BJ (cell line): ENCODE data around the gene PCNX2. TPM values are rescaled to one million over a fixed set of nuclear protein-coding genes. Genes with fewer than 3 reads are reported as not detected.

Source experiments
- CTCF ChIA-PET: fragments of 350-600 bp; formaldehyde crosslinking; extraction: SDS; loops from one replicate; lab custom pipeline; 2021; ENCODE audit warnings: antibody characterized with exemption, inconsistent platforms; lab: Yijun Ruan, JAX
- POLR2A ChIA-PET: fragments of 300-600 bp; sonication (Branson Sonifier 250); formaldehyde crosslinking; extraction: SDS; loops from one replicate; lab custom pipeline; 2021; ENCODE audit warnings: antibody characterized with exemption; lab: Charles Lee
- DNase-seq: peaks from one replicate; pipeline ENCODE4 v3.0.0-alpha.2; 2011; ENCODE audit warnings: low read depth
- H3K27me3 ChIP-seq: 2 replicates; pipeline ENCODE4 v1.6.0; 2011; ENCODE audit warnings: low read length; ENCODE audit not compliant: control insufficient read depth, insufficient read depth
- H3K36me3 ChIP-seq: 2 replicates; pipeline ENCODE4 v1.5.1; 2011; ENCODE audit warnings: low read length; ENCODE audit not compliant: control insufficient read depth, insufficient read depth
- H3K4me3 ChIP-seq: 2 replicates; pipeline ENCODE4 v1.5.1; 2011; ENCODE audit warnings: low read depth, mild to moderate bottlenecking, control low read depth, low read length
- CTCF ChIP-seq: IDR thresholded peaks from 2 replicates; pipeline ENCODE4 v1.5.1; 2011; ENCODE audit warnings: low read depth, mild to moderate bottlenecking, control low read depth, inconsistent platforms, low read length, moderate library complexity; ENCODE audit not compliant: insufficient read depth
- polyA plus RNA-seq: library from polyadenylated mRNA; depleted of rRNA; stranded (reverse); fragments of >200 nt; gene quantifications from 2 replicates; pipeline ENCODE4 v1.2.3, GENCODE V29; 2011

Gene PCNX2
- polyA plus RNA-seq, 1 experiment: 10.1 TPM

DNA sequence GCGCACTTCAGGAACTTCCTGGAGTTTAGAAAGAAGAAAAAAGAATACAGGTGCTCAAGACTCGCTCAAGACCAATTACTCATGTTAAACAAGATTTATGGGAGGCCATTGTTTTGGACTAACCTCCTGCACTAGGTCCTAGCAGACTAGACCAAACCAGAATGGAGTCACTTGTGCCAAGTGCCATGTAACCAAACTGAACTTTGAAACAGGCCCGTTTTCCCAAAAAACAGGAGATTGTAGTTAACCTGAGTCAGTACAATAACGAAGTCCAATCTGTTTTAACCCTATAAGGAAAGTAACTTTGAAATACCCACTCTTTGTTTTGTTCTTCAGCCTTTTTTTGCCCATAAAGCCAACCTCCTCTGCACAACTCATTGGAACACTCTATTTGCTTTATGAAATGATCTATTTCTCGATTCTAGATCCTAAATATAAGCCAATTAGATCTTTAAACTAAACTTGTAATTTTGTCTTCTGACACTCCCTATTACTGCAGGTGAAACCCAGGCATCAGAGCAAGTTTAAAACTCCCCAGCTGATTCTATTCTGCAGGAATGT, 345.8 kb downstream of the PCNX2 start:
- ChIA-PET CTCF (no interaction called here), POLR2A (no interaction called here)
- Histone ChIP-seq H3K4me3 (peak overlapping the region; percentile 86), H3K27me3 (no peaks in the 10 kb centered on the region; the same call in 1 of the 2 replicates), H3K36me3 (no peaks in the 10 kb centered on the region)
- no peak for DNase-seq
- no peak for TF ChIP-seq CTCF

DNA sequence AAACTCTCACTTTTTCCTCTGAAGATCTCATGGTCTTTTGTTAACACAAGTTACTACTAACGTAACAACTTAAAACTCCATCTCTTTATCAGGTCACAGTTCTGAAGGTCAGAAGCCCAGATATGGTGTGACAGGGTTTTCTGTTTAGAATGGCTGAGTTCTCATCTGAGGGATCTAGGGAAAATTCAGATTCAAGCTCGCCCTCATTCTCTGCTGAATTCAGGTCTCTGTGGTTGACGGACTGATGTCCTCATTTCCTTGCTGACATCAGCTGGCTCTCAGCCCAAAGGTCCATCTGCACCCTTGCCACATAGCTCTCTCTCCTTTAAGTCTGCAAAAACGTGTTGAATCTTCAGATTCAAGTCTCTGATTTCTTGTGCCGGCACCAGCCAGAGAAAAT, 351.2 kb downstream of the PCNX2 start:
- POLR2A ChIA-PET: no interaction called here
- no peak for TF ChIP-seq CTCF
- H3K4me3 ChIP-seq: no peak overlapping the region
- CTCF ChIA-PET: interaction anchor here (0.7 to 1.5 kb wide), 3 partner anchors 9 to 1739 kb away, joined by 3 read pairs; no protein-coding TSS in a partner anchor
- no peaks in the 10 kb centered on the region for H3K36me3 ChIP-seq
- DNase-seq: no peak
- H3K27me3 ChIP-seq: no peaks in the 10 kb centered on the region; the same call in 1 of the 2 replicates

DNA sequence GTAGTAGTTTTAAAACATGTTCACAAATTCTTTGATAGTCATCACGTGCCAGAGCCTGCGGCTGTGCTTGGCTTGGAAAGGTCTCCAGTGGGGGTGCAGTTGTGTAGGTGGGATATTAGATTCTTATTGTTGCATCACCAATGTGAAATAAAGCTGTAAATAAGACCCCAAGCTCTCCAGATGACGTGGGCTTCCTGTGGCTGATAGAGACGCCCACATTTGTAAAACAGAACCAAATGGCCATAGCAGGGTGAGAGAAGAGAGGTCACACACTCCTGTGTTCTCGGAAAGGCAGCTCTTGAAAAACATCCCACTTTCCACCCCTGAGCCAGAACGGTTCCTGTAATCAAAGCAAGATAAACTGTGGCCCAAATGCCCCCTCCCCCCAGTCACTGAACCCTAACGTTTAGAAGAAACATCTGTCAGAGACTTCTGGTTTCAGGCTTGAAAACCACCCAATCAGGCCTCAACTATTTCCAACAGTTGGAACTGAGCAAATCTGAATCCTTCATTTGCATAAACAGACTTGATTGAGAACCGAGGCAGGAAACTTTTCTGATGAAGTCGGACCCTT, 351.8 kb downstream of the PCNX2 start:
- DNase-seq: no peak
- CTCF ChIA-PET: interaction anchor here (0.7 to 1.5 kb wide), 4 partner anchors 9 to 1738 kb away, joined by 3 read pairs; no protein-coding TSS in a partner anchor
- H3K36me3 ChIP-seq: no peaks in the 10 kb centered on the region
- TF ChIP-seq CTCF: no peak
- H3K27me3 ChIP-seq: no peaks in the 10 kb centered on the region; the same call in 1 of the 2 replicates
- H3K4me3 ChIP-seq: no peak overlapping the region
- POLR2A ChIA-PET: no interaction called here

DNA sequence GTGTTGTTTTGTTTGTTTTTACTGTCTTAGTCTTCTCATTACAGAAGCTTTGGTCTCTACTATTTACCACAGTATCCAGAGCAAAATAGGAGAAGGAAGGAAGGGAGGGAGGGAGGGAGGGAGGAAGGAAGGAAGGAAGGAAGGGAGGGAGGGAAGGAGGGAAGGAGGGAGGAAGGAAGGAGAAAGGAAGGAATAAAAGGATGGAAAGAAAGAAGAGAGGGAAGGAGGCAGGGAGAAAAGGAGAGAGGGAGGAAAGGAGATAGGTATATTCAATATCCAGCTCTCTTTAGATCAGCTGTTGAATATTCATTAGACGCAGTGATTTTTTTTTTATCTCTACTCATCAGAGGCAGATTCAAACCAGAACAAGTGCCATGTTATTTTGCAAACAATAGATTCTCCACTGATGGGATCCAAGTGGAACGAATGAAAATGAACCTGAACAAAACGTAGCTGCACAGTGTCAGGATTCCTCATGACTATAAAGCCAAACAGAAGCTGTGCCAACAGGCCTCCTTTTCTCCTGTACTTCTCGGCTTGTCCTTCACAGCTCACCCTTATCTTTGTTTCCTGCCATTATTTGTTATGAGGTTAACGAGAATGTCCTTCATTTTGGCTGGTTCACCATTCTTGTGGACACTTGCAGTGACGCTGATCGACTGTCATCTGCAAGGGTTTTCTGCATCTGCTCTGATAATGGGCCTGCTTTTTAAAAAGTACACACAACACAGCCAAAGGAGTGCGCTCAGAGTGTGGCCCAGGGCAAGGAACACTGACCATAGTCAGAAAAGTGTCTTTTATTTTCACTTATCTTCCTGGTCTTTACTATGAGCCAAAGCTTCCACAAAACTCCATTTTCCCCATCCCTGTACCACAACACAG, 352.9 kb downstream of the PCNX2 start:
- DNase-seq: no peak
- H3K4me3 ChIP-seq: no peak overlapping the region
- POLR2A ChIA-PET: interaction anchor here (0.6 kb wide), 1 partner anchor 15 kb away, joined by 3 read pairs; no protein-coding TSS in a partner anchor
- H3K27me3 ChIP-seq: no peaks in the 10 kb centered on the region; the same call in 1 of the 2 replicates
- no peak for TF ChIP-seq CTCF
- CTCF ChIA-PET: no interaction called here
- no peaks in the 10 kb centered on the region for H3K36me3 ChIP-seq

GRCh38 chr1:232940262-232940661, 355.3 kb downstream of the PCNX2 start:
- CTCF ChIA-PET: no interaction called here
- POLR2A ChIA-PET: no interaction called here
- no peaks in the 10 kb centered on the region for H3K27me3 ChIP-seq
- DNase-seq: no peak
- TF ChIP-seq CTCF: no peak
- H3K36me3 ChIP-seq: no peaks in the 10 kb centered on the region
- no peak overlapping the region for H3K4me3 ChIP-seq
